ENCODE measurements around the gene SNRPD1.

GRCh38 chr18:21682371-21683051 is 70.4 kb downstream of the SNRPD1 start:
- no peak for TF ChIP-seq CTCF (IDR thresholded peaks at IDR 0.05)
- no peak for TF ChIP-seq POLR2A (IDR thresholded peaks at IDR 0.05)
- TF ChIP-seq POLR2AphosphoS5 (IDR thresholded peaks at IDR 0.05), result no peak
- no peak for TF ChIP-seq EP300 (IDR thresholded peaks at IDR 0.05)

Measured in gastroesophageal sphincter (tissue), 3 donors.